Head of caudate nucleus (tissue), 42 donors: ENCODE measurements around the gene ITIH5.
A peak's percentile ranks its signal among the peaks of the same experiment; 100 is the strongest.

ENCODE experiments used
- DNase-seq, 42 donors: peaks; one replicate each; pipeline versions ENCODE4 v3.0.0 to v3.0.0-alpha.2; 2020 to 2021; ENCODE audit warnings: mixed read lengths in 7 of 42
- intact Hi-C: fragments of 100-400 bp; cut with DNase I; formaldehyde crosslinking; loops from one replicate; pipeline ENCODE4 v1.15.0; 2022

Gene ITIH5

GRCh38 chr10:7563368-7563767 is 103.4 kb downstream of the ITIH5 start:
- intact Hi-C loops: no loop called here
- DNase-seq: peak in 2 of 42 donors; percentile 11 to 57

DNA sequence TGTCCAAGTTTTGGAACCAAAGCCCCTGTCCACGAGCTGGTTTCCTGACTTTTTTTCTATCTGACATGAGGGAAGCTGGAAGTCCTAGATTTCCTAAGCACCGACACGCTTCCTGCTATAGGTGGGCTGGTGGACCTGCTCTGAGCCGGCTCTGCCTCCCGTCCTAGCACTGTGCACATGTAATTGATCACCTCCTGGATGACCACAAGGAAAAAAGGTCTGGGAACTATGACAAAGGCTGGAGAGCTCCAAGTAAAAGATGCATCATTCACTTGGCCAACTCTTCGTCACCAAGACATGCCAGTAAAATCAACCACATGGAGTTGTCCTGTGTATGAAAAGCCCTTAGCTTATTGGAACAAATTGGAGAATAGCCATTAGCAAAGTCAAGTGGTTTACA is 104.8 kb downstream of the ITIH5 start:
- no peak for DNase-seq
- intact Hi-C loops: no loop called here

DNA sequence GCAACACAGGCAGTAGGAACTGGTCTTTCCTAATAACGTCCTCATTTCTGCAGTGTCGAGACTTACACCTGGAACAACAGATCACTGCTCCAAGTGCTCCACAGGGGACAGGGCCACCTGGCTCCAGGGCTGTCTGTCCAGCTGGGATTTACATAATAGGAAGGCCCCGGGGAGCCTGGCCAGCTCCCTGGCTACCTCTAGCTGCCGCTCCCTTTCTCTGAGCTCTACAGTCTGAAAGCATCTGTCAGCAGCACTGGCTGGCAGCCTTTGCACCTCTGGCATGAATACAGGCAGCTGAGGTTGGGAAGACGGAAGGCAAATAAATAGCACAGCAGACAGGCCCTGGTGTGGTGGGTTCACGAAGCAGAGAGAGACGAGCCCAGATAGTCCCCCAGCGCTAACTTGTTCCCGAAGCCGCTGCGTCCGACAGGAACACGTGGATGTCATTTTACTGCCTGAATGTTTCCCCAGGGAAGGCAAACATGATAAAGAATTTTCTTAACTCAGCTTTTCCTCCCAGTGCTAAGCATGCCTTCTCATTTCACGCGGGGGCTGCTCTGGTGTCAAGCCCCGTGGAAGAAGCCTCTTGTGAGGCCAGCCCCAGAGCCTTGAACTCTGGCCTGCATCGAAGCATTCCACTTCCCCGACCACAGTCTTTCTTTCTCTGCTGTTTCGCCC is 105.4 kb downstream of the ITIH5 start:
- peak in 25 of 42 donors; percentile 15 to 59 (median 34) for DNase-seq
- intact Hi-C loops: no loop called here

DNA sequence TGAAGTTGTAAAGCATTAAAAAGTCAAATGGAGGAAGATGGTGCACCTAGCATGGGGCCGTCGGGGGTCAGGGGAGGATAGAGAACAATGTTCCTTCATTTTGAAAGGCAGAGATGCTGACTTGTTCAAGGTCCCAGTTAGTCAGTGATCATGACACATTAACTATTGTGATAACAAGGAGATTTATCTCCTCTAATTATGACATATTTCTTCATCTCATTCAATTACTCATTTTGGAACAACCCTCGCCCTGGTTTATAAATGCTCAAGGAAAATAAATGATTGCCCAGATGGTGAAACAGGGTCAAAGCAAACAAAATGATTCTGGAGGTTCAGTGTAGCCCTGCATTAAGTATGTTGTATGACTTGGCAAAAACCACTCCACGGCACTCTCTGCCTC is 106.2 kb downstream of the ITIH5 start:
- intact Hi-C loops: no loop called here
- DNase-seq: no peak

DNA sequence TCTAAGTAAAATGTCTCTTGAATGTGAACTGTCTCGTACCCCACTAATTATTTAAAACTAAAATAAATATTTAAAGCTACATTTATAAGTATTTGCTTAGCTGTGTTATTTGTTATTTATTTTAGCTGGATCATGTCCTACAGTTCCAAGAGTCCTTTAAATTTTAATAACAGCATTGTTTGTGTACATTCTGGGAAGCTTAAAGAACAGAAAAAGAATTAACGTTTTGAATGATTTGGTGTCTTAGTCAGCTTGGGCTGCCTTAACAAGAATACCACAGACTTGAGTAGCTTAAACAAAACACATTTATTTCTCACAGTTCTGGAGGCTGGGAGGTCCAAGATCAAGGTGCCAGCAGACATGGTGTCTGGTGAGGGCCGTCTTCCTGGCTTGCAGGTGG is 107.4 kb downstream of the ITIH5 start:
- intact Hi-C loops: no loop called here
- no peak for DNase-seq

DNA sequence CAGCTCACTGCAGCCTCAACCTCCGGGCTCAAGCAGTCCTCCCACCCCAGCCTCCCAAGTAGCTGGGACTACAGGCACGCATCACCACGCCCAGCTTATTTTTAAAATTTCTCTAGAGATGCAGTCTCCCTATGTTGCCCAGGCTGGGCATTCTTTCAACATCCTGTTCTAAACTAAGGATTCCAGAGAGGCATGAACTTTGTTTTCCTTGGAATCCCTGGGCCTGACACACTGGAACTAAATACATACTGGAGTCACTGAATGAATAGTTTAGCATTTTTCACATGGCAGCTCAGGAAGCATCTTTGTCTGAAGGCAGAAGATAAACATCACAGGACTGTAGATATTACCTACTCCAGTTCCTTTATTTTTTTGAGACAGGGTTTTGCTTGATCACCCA is 108.7 kb downstream of the ITIH5 start:
- no peak for DNase-seq
- intact Hi-C loops: no loop called here

DNA sequence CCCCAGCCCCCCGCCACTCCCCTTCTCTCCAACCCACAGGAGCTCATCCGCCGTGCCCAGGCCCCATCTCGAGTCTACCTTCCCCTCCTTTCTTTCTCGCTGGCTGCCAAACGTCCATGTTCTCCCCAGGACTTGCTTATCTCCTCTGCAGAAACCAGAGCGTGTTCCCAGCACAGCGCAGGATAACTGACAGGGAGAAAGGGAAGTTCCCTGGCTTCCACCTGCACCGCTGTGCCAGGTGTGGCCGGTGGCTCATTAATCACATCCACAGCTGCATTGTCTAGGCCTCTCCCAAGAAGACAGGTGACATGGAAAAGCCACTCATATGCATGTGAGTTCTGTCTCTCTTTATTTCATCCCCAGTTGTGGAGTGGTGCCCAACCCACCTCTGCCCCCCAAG is 113.2 kb downstream of the ITIH5 start:
- no peak for DNase-seq
- intact Hi-C loops: no loop called here

GRCh38 chr10:7551950-7552716 is 114.6 kb downstream of the ITIH5 start:
- intact Hi-C loops: no loop called here
- peak in 20 of 42 donors; percentile 11 to 55 (median 38) for DNase-seq

DNA sequence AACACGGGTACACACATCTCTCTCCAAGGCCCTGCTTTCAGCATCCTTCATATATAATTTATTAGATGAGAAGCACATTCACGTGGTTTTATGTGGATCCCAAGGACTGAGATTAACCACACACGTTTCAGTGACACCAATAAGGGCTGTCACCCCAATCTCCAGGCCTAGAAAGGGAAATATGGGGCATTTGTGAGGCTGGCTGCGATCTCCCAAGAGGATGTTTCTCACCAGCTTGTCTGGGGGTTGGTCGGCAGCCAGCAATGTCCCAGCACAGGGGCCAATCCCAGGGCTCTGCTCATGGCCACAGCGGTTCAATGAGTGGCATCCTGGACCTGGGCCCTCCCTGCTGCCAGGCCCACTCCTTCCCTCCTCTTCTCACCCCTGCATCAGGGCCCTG is 115.5 kb downstream of the ITIH5 start:
- intact Hi-C loops: no loop called here
- DNase-seq: peak in 20 of 42 donors; percentile 25 to 68 (median 46)

DNA sequence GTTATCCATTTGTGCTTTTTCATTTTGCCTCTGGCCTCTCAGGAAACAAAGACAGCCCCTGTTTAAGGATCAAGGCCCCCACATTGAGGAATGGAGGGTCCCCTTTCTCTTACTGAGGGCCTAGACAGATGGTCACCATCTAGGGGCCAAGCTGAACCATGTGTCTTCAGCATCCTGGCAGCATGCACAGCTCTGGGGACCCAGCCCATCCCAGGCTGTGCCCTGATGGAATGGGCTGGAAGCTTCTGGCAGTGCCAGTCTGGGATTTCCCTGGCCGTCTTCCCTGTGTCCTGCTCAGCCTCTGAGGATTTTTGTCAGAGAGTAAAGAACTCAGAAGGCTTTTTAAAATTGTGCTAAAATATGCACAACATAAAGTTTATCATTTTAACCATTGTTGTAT is 116.8 kb downstream of the ITIH5 start:
- intact Hi-C loops: no loop called here
- peak in 21 of 42 donors; percentile 25 to 73 (median 55) for DNase-seq

DNA sequence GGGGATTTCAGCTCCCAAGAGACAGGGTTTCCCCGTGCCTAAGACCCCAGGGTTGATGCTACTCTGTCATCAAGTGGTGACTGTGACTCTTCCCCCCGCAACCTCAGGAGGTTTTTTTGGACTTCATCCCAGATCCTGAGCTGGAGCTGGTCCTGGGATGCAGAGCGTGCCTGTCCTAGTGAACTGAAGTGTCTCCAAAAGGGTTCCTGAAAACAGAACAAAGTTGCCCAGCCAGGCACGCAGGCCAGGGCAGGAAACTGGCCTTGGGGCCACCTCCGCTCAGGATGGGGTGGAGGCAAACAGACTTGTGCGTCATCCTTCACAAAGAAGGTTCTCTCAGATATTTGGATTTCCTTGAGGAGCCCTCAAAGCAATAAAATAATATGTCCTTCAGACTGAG is 118.9 kb downstream of the ITIH5 start:
- intact Hi-C loops: no loop called here
- DNase-seq: no peak

DNA sequence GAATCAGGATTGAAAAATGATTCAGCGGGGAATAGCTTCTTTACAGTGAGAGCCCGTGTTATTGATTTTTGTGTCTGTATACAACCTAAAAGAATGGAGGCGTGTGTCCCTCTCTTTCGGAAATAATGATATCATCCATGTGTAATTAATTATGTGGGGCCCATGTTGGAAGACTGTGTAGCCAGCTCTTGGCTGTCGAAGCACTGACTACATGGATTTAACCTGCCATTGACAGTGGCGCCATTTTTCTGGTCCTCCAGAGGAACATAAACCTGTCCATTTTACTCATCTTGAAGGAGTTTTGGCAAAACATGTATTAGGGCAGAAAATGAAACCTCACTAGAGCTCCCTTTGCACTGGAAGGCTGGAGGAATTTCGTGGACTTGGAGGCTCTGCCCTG is 119.6 kb downstream of the ITIH5 start:
- DNase-seq: no peak
- intact Hi-C loops: no loop called here

- DNase-seq: no peak
- intact Hi-C loops: no loop called here
Observed at GRCh38 chr10:7546385-7546967, 120.3 kb downstream of the ITIH5 start.

DNA sequence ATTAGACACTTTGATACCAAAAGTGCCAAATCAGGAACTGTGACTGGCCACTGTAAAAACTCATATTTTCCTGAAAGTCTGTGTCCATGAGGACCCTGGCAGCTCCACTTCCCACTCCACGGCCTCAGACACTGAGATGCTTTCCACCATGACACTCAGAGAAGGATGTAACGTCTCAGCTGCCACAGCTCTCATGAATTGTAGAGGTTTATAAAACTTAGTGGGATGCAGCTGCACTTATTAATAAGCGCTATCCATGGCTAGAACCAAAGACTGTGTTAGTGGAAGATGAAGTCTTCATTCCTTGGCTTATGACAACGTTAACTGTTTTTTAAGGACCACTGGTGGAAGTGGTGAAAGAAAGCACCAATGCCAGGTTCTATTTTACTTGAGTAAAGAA is 121.0 kb downstream of the ITIH5 start:
- no peak for DNase-seq
- intact Hi-C loops: no loop called here

- intact Hi-C loops: no loop called here
- no peak for DNase-seq
Observed at GRCh38 chr10:7545261-7545660, 121.5 kb downstream of the ITIH5 start.

DNA sequence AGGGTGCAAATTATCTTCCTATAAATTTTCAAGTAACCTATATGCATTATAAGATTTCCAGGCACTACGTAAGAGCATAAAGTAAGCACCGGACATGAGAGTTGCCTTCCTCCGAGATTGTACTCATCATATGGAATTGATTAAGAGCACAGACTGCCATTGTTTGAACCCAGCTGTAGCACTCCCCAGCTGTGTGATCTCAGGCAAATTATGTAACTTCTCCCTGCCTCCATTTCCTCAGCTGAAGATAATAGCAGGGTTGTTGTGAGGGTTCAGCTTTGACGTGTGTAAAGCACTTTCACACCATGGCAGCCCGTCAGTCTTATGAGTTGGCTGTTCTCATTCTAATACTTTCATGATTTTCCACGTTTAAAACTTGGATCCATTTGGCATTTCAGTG is 122.6 kb downstream of the ITIH5 start:
- DNase-seq: peak in 9 of 42 donors; percentile 25 to 71 (median 42)
- intact Hi-C loops: no loop called here

DNA sequence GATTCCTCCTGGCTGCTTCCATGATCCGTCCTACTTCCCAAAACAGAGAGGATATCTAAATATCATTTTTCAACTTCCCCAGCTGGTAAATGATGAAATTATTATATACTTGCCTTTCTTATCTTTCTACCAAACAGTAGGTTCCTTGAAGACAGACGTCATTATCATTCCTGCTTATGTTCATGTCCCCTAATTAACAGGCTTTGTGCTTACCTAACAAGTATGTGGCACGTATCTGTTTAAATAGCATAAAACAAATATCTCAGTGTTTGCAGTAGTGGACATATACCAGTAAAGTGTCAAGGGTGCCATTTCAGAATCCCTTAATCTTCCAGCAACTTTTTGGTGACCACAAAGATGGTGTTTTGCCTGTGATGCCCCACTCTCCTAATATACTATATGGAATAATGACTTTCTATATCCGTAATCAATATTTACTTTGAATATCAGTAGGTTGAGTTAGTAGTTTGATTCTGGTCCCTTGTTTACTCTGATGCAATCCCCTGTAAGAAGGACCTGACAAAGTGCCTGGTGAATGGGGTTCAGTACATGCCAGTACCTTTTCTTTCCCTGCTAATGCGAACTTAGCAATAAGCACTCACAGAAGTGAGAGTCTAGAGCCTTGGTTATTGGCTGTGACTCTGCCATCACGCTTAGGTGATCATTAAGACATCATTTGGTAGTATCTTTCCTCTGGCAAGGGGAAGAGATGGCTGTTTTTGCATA is 124.4 kb downstream of the ITIH5 start:
- intact Hi-C loops: no loop called here
- DNase-seq: no peak

GRCh38 chr10:7541137-7542087 is 125.4 kb downstream of the ITIH5 start:
- peak in 1 of 42 donors; percentile 31 for DNase-seq
- intact Hi-C loops: no loop called here
